Ascending aorta (tissue), 2 donors: ENCODE results near the gene EMILIN2. TPM values are rescaled to one million over a fixed set of nuclear protein-coding genes. Genes with fewer than 3 reads are reported as not detected.

Experiments
- DNase-seq, 2 donors: peaks; one replicate each; pipeline ENCODE4 v3.0.0-alpha.2; 2019; ENCODE audit warnings: low spot score in 2 of 2
- H3K27ac ChIP-seq, 2 donors: fragments of 200-600 bp; sonication (generic); one replicate each; pipeline ENCODE4 v1.5.1; 2016 to 2017; ENCODE audit warnings: mild to moderate bottlenecking in 1 of 2
- H3K27me3 ChIP-seq: fragments of 200-600 bp; sonication (generic); one replicate; pipeline ENCODE4 v1.5.1; 2017
- H3K36me3 ChIP-seq, 2 donors: fragments of 200-600 bp; sonication (generic); one replicate each; pipeline ENCODE4 v1.5.1; 2016
- H3K4me1 ChIP-seq, 2 donors: fragments of 200-600 bp; sonication (generic); one replicate each; pipeline ENCODE4 v1.5.1; 2016 to 2017; ENCODE audit warnings: mild to moderate bottlenecking in 1 of 2
- H3K4me3 ChIP-seq, 2 donors: fragments of 200-600 bp; sonication (generic); one replicate each; pipeline ENCODE4 v1.5.1; 2016 to 2017; ENCODE audit warnings: mild to moderate bottlenecking in 1 of 2
- H3K9me3 ChIP-seq, 2 donors: fragments of 200-600 bp; sonication (generic); one replicate each; pipeline ENCODE4 v1.5.1; 2016
- CTCF ChIP-seq, 3 experiments: fragments of 200-600 bp in 2 of 3; fragments of 450-650 bp in 1 of 3; sonication (generic) in 2 of 3; IDR thresholded peaks; one replicate each; pipeline ENCODE4 v1.5.1; 2016 to 2019; ENCODE audit warnings: antibody characterized with exemption in 3 of 3, mild to moderate bottlenecking in 1 of 3, moderate library complexity in 1 of 3
- intact Hi-C: fragments of 100-400 bp; cut with DNase I; formaldehyde crosslinking; loops from one replicate; pipeline ENCODE4 v1.15.1; 2023
- total RNA-seq: library from RNA; depleted of rRNA; stranded (reverse); fragments of >200 nt; gene quantifications from one replicate; pipeline ENCODE4 v1.1.0, GENCODE V29; 2016

The EMILIN2 gene
- total RNA-seq, 1 donor from 2014 or later: 22.4 TPM

GRCh38 chr18:2910751-2911425, 64.1 kb downstream of the EMILIN2 start:
- H3K27me3 ChIP-seq: no peaks in the 10 kb centered on the region

GRCh38 chr18:2911533-2911932, 64.7 kb downstream of the EMILIN2 start:
- TF ChIP-seq CTCF (IDR thresholded peaks at IDR 0.05): no peak
- H3K36me3 ChIP-seq: peaks cover 27 to 40% of the 10 kb centered on the region in 2 donors
- DNase-seq: peak in 1 of 2 donors; percentile 21

More at GRCh38 chr18:2910751-2911425, 64.1 kb downstream of the EMILIN2 start:
- no peak overlapping the region for H3K27ac ChIP-seq
- peak in 1 of 2 donors; percentile 62 for DNase-seq
- no peaks in the 10 kb centered on the region for H3K9me3 ChIP-seq
- intact Hi-C loops: no loop called here
- peaks cover 22 to 33% of the 10 kb centered on the region in 2 donors for H3K36me3 ChIP-seq
- no peaks in the 10 kb centered on the region for H3K4me1 ChIP-seq
- TF ChIP-seq CTCF (IDR thresholded peaks at IDR 0.05): no peak
- H3K4me3 ChIP-seq: no peak overlapping the region

GRCh38 chr18:2912357-2913299, 65.8 kb downstream of the EMILIN2 start:
- no peak for TF ChIP-seq CTCF (IDR thresholded peaks at IDR 0.05)
- Histone ChIP-seq H3K9me3 (no peaks in the 10 kb centered on the region), H3K4me1 (peaks cover 0 to 5% of the 10 kb centered on the region in 2 donors), H3K4me3 (no peak overlapping the region), H3K36me3 (peaks cover 27 to 42% of the 10 kb centered on the region in 2 donors), H3K27ac (no peak overlapping the region), H3K27me3 (no peaks in the 10 kb centered on the region)
- peak in 1 of 2 donors; percentile 27 for DNase-seq
- intact Hi-C loops: no loop called here

More at GRCh38 chr18:2911533-2911932, 64.7 kb downstream of the EMILIN2 start:
- no peak overlapping the region for H3K27ac ChIP-seq
- H3K27me3 ChIP-seq: no peaks in the 10 kb centered on the region
- intact Hi-C loops: no loop called here
- no peaks in the 10 kb centered on the region for H3K9me3 ChIP-seq
- peaks cover 0 to 3% of the 10 kb centered on the region in 2 donors for H3K4me1 ChIP-seq
- no peak overlapping the region for H3K4me3 ChIP-seq

GRCh38 chr18:2913398-2914005, 66.7 kb downstream of the EMILIN2 start:
- TF ChIP-seq CTCF (IDR thresholded peaks at IDR 0.05): no peak
- intact Hi-C loops: no loop called here
- Histone ChIP-seq H3K36me3 (peaks cover 27 to 44% of the 10 kb centered on the region in 2 donors), H3K27ac (no peak overlapping the region), H3K4me3 (no peak overlapping the region), H3K9me3 (no peaks in the 10 kb centered on the region), H3K27me3 (no peaks in the 10 kb centered on the region), H3K4me1 (peaks cover 0 to 5% of the 10 kb centered on the region in 2 donors)
- DNase-seq: no peak

- Histone ChIP-seq H3K27me3 (no peaks in the 10 kb centered on the region), H3K36me3 (peaks cover 28 to 52% of the 10 kb centered on the region in 2 donors), H3K27ac (no peak overlapping the region), H3K4me3 (no peak overlapping the region), H3K9me3 (no peaks in the 10 kb centered on the region), H3K4me1 (peaks cover 0 to 5% of the 10 kb centered on the region in 2 donors)
- TF ChIP-seq CTCF (IDR thresholded peaks at IDR 0.05): no peak
- no peak for DNase-seq
- intact Hi-C loops: no loop called here
Observed at GRCh38 chr18:2914185-2914880, 67.5 kb downstream of the EMILIN2 start.
